HepG2 (cell line): ENCODE results near the gene FYTTD1. TPM values are rescaled to one million over a fixed set of nuclear protein-coding genes. Genes with fewer than 3 reads are reported as not detected.

Source experiments
- FOXA3 ChIP-seq: IDR thresholded peaks from 2 replicates; pipeline ENCODE4 v1.6.1; 2016; ENCODE audit warnings: missing genetic modification reagents, missing compliant biosample characterization
- KAT7 ChIP-seq: IDR thresholded peaks from 2 replicates; pipeline ENCODE4 v1.6.1; 2018; ENCODE audit warnings: borderline replicate concordance, missing compliant biosample characterization
- KDM2A ChIP-seq: sonication (generic); formaldehyde crosslinking; IDR thresholded peaks from 2 replicates; pipeline ENCODE4 v1.4.0; 2020; ENCODE audit warnings: low read depth, missing genetic modification reagents, borderline replicate concordance
- MAFK ChIP-seq, 2 experiments: IDR thresholded peaks in 1 of 2; conservative IDR thresholded peaks in 1 of 2; 2 replicates each; pipeline ENCODE4 v1.6.1; 2011; ENCODE audit warnings: improper control_type of control experiment in 2 of 2, low read length in 2 of 2
- MAZ ChIP-seq, 2 experiments: sonication (generic) in 1 of 2; formaldehyde crosslinking in 1 of 2; IDR thresholded peaks; 2 replicates each; pipeline versions ENCODE4 v1.5.0 to v1.6.1; 2012 to 2020; ENCODE audit warnings: low read depth in 2 of 2, mild to moderate bottlenecking in 2 of 2, borderline replicate concordance in 1 of 2, improper control_type of control experiment in 1 of 2, low read length in 1 of 2, missing genetic modification reagents in 1 of 2, moderate library complexity in 1 of 2
- RFXAP ChIP-seq: sonication (generic); formaldehyde crosslinking; IDR thresholded peaks from 2 replicates; pipeline ENCODE4 v1.4.0; 2020; ENCODE audit warnings: missing genetic modification reagents, borderline replicate concordance
- SP140L ChIP-seq: sonication (generic); formaldehyde crosslinking; IDR thresholded peaks from 2 replicates; pipeline ENCODE4 v1.4.0; 2020; ENCODE audit warnings: missing genetic modification reagents, borderline replicate concordance
- TBL1XR1 ChIP-seq: fragments of 150-350 bp; IDR thresholded peaks from 2 replicates; pipeline ENCODE4 v1.6.1; 2014; ENCODE audit warnings: borderline replicate concordance, low read length; ENCODE audit not compliant: partially characterized antibody
- WIZ ChIP-seq: sonication (generic); formaldehyde crosslinking; IDR thresholded peaks from 2 replicates; pipeline ENCODE4 v1.5.1; 2020; ENCODE audit warnings: mild to moderate bottlenecking, missing genetic modification reagents
- ZFP1 ChIP-seq: IDR thresholded peaks from 2 replicates; pipeline ENCODE4 v1.6.1; 2016
- ZNF326 ChIP-seq: sonication (generic); formaldehyde crosslinking; IDR thresholded peaks from 2 replicates; pipeline ENCODE4 v1.4.0; 2020; ENCODE audit warnings: missing genetic modification reagents, borderline replicate concordance
- ZNF329 ChIP-seq: sonication (generic); formaldehyde crosslinking; IDR thresholded peaks from 2 replicates; pipeline ENCODE4 v1.9.0; 2021; ENCODE audit warnings: low read depth, mild to moderate bottlenecking, missing genetic modification reagents
- polyA plus RNA-seq, 8 experiments: library from polyadenylated mRNA; depleted of rRNA in 3 of 8; stranded (reverse) in 7 of 8; unstranded in 1 of 8; fragments of >200 nt; fragmentation: Illumina TruSeq in 4 of 8; extraction: Trizol in 4 of 8; gene quantifications; 2 replicates each; pipeline versions ENCODE4 v1.2.1 to v1.2.3, GENCODE V29; 2011 to 2016; ENCODE audit warnings: low read depth in 4 of 8, missing spikeins in 1 of 8, mixed read lengths in 1 of 8; ENCODE audit not compliant: insufficient read depth in 1 of 8
- total RNA-seq, 5 experiments: library from RNA; depleted of rRNA; stranded (reverse); fragments of >200 nt; fragmentation: Illumina TruSeq; extraction: Trizol; gene quantifications; 2 replicates each; pipeline ENCODE4 v1.2.3, GENCODE V29; 2016; ENCODE audit warnings: low read depth in 1 of 5
- TF ChIP-seq, protein P1 (sequence below): sonication (generic); formaldehyde crosslinking; IDR thresholded peaks from 2 replicates; pipeline ENCODE4 v1.4.0; 2020; ENCODE audit warnings: mild to moderate bottlenecking, missing genetic modification reagents
- TF ChIP-seq, protein P2 (sequence below): IDR thresholded peaks from 2 replicates; pipeline ENCODE4 v1.6.1; 2018; ENCODE audit warnings: missing genetic modification reagents, mild to moderate bottlenecking, missing compliant biosample characterization
- TF ChIP-seq, protein P3 (sequence below): sonication (generic); formaldehyde crosslinking; IDR thresholded peaks from 2 replicates; pipeline ENCODE4 v1.4.0; 2020; ENCODE audit warnings: mild to moderate bottlenecking, missing genetic modification reagents
- TF ChIP-seq, protein P4 (sequence below): sonication (generic); formaldehyde crosslinking; IDR thresholded peaks from 2 replicates; pipeline ENCODE4 v1.8.0; 2022; ENCODE audit warnings: low read depth, missing genetic modification reagents

Gene FYTTD1
- total and polyA plus RNA-seq, 2 of the 13 experiments (the other 11 are each of a cell fraction or from before 2014, with no cell fraction given) = 6.5 to 28.8 TPM

DNA sequence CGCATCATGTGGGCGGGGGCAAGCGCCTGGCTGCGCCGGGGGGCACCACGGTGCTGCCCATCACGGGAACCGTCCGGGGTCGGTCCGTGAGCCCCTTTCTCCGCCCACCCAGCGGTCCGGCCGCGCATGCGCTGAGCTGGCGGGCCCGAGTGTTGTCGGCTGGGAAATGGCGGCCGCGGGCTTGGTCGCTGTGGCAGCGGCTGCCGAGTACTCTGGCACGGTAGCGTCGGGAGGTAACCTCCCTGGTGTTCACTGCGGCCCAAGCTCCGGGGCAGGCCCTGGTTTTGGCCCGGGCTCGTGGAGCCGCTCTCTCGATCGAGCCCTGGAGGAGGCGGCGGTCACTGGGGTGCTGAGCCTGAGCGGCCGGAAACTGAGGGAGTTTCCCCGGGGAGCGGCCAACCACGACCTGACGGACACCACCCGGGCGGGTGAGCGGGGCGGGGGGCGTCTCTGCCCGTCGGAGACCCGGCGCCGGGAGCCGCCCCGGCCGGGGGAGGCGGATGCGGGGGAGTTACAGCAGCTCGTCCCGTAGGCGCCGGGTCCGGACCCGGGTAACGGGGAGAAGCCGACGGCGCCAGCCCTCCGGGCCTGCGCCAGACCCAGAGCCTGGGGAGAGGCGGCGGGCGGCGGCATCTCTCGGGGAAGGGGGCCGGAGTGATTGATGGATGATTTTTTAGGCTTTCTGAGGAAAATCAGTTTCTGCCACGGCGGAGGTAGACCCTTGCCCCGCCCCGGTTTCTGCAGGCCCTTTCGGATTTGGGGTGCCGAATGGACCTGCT is 41.6 kb downstream of the FYTTD1 start, which contains the start of gene LRCH3 (continued):
- TF ChIP-seq, protein P1, sequence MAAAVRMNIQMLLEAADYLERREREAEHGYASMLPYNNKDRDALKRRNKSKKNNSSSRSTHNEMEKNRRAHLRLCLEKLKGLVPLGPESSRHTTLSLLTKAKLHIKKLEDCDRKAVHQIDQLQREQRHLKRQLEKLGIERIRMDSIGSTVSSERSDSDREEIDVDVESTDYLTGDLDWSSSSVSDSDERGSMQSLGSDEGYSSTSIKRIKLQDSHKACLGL (CRISPR knock-in tag) = peak; percentile 78; the same call in 1 of the 2 replicates
- TF ChIP-seq ZNF329 = peak; percentile 89; the same call in 1 of the 2 replicates
- peak; percentile 56 for TF ChIP-seq FOXA3
- TF ChIP-seq MAZ (IDR thresholded peaks at IDR 0.05; ENCODE audit: borderline replicate concordance, low read depth, low read length) = 0 out of 2 replicates have a peak, but pooled peaks have one; percentile 13
- TF ChIP-seq MAZ (CRISPR knock-in tag; IDR thresholded peaks at IDR 0.05; ENCODE audit: low read depth) = peak; percentile 49
- no peak for TF ChIP-seq MAFK (conservative IDR thresholded peaks at IDR 0.05 in 1 of 2, IDR thresholded peaks at IDR 0.05 in 1 of 2; ENCODE audit: low read length in 2 of 2)
- 0 out of 2 replicates have a peak, but pooled peaks have one; percentile 13 for TF ChIP-seq WIZ (CRISPR knock-in tag)
- TF ChIP-seq, protein P2, sequence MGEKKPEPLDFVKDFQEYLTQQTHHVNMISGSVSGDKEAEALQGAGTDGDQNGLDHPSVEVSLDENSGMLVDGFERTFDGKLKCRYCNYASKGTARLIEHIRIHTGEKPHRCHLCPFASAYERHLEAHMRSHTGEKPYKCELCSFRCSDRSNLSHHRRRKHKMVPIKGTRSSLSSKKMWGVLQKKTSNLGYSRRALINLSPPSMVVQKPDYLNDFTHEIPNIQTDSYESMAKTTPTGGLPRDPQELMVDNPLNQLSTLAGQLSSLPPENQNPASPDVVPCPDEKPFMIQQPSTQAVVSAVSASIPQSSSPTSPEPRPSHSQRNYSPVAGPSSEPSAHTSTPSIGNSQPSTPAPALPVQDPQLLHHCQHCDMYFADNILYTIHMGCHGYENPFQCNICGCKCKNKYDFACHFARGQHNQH (CRISPR knock-in tag) = peak; percentile 71
- no peak for TF ChIP-seq TBL1XR1
- peak; percentile 12; the same call in 1 of the 2 replicates for TF ChIP-seq SP140L
- TF ChIP-seq RFXAP (CRISPR knock-in tag) = 0 out of 2 replicates have a peak, but pooled peaks have one; percentile 35
- TF ChIP-seq, protein P3, sequence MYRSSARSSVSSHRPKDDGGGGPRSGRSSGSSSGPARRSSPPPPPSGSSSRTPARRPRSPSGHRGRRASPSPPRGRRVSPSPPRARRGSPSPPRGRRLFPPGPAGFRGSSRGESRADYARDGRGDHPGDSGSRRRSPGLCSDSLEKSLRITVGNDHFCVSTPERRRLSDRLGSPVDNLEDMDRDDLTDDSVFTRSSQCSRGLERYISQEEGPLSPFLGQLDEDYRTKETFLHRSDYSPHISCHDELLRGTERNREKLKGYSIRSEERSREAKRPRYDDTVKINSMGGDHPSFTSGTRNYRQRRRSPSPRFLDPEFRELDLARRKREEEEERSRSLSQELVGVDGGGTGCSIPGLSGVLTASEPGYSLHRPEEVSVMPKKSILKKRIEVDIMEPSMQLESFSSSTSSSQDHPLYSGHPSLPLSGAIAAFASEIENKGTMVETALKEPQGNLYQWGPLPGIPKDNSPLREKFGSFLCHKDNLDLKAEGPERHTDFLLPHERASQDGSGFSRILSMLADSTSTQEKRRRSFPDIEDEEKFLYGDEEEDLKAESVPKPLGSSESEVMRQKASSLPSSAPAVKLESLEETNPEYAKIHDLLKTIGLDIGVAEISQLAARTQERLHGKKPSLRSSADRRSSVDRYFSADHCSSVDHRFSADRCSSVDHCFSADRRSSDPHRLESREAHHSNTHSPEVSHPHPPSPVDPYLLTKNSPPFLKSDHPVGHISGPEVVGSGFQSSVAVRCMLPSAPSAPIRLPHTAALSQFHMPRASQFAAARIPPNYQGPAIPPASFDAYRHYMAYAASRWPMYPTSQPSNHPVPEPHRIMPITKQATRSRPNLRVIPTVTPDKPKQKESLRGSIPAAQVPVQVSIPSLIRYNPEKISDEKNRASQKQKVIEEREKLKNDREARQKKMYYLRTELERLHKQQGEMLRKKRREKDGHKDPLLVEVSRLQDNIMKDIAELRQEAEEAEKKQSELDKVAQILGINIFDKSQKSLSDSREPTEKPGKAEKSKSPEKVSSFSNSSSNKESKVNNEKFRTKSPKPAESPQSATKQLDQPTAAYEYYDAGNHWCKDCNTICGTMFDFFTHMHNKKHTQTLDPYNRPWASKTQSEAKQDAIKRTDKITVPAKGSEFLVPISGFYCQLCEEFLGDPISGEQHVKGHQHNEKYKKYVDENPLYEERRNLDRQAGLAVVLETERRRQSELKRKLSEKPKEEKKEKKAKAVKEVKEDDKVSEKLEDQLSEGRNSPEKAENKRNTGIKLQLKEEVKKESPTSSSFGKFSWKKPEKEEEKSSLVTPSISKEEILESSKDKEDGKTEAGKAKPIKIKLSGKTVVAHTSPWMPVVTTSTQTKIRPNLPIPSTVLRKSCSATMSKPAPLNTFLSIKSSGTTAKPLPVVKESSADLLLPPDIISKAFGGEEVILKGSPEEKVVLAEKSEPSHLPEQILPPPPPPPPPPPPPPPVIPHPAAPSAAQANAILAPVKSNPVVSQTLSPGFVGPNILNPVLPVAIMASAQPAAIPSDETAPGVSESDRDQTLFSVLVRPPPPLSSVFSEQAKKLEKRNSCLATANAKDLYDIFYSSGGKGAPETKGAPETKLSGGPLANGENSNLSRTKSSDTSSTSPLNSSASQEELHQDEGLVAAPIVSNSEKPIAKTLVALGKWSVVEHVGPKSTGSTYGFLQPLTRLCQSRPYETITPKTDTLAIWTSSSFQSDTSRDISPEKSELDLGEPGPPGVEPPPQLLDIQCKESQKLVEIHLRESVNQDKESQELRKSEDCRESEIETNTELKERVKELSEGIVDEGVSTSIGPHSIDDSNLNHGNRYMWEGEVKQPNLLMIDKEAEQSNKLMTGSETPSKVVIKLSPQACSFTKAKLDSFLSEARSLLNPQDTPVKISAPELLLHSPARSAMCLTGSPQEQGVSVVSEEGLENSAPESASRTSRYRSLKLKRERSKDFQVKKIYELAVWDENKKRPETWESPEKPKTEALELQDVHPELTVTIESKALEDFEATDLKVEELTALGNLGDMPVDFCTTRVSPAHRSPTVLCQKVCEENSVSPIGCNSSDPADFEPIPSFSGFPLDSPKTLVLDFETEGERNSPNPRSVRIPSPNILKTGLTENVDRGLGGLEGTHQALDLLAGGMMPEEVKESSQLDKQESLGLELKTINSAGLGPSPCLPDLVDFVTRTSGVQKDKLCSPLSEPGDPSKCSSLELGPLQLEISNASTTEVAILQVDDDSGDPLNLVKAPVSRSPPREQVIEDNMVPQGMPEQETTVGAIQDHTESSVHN = peak; percentile 74; the same call in 1 of the 2 replicates
- TF ChIP-seq KAT7 (CRISPR knock-in tag) = peak; percentile 85; the same call in 1 of the 2 replicates
- peak; percentile 98 for TF ChIP-seq KDM2A (CRISPR knock-in tag)
- TF ChIP-seq ZFP1 (CRISPR knock-in tag) = no peak; the same call in 1 of the 2 replicates
- TF ChIP-seq ZNF326 (CRISPR knock-in tag) = no peak
- TF ChIP-seq, protein P4, sequence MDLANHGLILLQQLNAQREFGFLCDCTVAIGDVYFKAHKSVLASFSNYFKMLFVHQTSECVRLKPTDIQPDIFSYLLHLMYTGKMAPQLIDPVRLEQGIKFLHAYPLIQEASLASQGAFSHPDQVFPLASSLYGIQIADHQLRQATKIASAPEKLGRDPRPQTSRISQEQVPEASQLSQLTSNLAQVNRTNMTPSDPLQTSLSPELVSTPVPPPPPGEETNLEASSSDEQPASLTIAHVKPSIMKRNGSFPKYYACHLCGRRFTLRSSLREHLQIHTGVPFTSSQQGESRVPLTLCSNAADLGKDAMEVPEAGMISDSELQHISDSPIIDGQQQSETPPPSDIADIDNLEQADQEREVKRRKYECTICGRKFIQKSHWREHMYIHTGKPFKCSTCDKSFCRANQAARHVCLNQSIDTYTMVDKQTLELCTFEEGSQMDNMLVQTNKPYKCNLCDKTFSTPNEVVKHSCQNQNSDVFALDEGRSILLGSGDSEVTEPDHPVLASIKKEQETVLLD (CRISPR knock-in tag) = peak; percentile 72; the same call in 1 of the 2 replicates
